ENCODE results near the gene B4GALNT1.

Gene B4GALNT1

DNA sequence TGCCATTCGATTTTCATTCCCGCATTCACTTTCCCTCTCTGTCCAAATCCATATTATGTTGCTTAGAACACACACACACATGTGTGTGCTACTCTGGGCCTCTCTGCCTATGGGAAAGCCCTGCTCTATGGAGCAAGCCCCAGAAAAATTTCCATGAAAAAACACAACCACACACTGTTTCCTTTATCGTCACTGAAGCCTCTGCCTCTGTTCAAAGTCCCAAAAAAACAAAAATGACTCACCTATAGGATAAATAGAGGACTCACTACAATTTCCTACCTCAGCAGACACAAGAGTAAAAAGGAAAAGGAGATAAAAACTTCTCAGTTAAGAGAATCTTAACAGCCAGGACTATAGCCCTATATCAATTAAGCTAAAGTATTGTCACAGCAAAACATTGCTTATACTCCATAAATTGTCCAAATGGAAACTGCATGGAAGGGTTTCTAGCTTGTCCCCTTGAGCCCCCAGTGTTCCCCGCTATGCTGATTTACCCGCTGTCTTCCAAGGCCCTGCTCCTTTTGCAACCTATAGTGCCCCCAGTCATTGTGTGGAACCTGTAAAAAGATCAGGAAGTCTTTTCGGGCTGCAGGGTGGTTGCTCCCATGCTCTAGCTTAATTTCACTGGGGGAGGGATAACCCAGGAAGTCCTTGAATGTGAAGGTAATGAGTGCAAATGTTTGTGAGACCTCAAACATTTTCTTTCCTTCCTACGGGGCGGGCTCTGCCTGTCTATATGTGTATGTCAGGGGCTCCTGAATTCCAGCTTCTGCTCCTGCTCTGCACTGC lies 53.1 kb downstream of the B4GALNT1 start:
- Histone ChIP-seq H3K9me3 (ENCODE audit: control insufficient read depth, low read length) (no peaks in the 10 kb centered on the region), H3K4me1 (no peaks in the 10 kb centered on the region), H3K9ac (no peak overlapping the region), H2AFZ (no peak overlapping the region), H3K4me3 (ENCODE audit: low read depth, low read length) (no peak overlapping the region), H3K27ac (no peak overlapping the region), H3K27me3 (ENCODE audit: control insufficient read depth, insufficient read depth, low read length) (no peaks in the 10 kb centered on the region), H3K79me2 (no peaks in the 10 kb centered on the region), H3K4me2 (ENCODE audit: low read length) (no peak overlapping the region), H3K36me3 (ENCODE audit: control insufficient read depth, insufficient read depth, low read length) (no peaks in the 10 kb centered on the region)
- TF ChIP-seq CTCF (IDR thresholded peaks at IDR 0.05): no peak

GRCh38 chr12:57579011-57579410 lies 54.0 kb downstream of the B4GALNT1 start:
- Histone ChIP-seq H3K4me2 (ENCODE audit: low read length) (no peak overlapping the region), H3K9ac (no peak overlapping the region), H3K4me1 (no peaks in the 10 kb centered on the region), H3K27ac (no peak overlapping the region), H3K79me2 (no peaks in the 10 kb centered on the region), H3K4me3 (ENCODE audit: low read depth, low read length) (no peak overlapping the region), H3K36me3 (ENCODE audit: control insufficient read depth, insufficient read depth, low read length) (no peaks in the 10 kb centered on the region), H3K9me3 (ENCODE audit: control insufficient read depth, low read length) (no peaks in the 10 kb centered on the region), H2AFZ (no peak overlapping the region), H3K27me3 (ENCODE audit: control insufficient read depth, insufficient read depth, low read length) (no peaks in the 10 kb centered on the region)
- no peak for TF ChIP-seq CTCF (IDR thresholded peaks at IDR 0.05)

DNA sequence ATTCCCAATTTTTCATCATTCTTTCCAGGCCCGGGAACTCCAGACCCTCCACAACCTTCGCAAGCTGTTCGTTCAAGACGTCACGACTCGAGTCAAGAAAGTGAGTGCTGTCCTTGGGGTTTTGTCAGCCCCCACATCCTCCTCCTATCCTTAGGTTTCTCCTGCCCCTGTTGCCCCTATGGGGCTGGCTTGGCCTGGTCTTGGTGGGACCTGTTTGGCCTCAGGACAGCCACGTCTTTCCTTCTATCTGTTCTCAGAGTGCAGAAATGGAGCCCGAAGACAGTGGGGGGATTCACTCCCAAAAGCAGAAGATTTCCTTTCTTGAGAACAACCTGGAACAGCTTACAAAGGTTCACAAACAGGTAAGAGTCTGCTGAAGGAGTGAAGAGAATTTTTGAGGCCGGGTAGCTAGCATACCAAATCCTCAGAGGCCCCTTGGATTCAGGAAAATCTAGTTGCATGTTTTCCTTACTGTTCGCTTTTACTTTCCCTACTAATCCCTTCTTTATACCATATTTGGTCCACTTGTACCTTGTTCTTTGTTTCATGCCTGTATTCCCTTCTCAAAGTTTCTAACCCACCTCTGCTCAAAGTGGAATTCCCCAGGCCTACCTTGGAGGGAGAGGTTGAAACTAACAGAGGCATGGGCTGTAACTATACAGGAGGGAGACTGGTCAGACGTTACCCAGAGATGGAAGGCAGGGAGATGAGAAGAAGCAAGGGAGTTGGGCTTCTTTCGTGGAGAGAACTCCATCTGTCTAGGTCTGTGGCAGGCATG lies 54.8 kb downstream of the B4GALNT1 start:
- H3K4me3 ChIP-seq (ENCODE audit: low read depth, low read length): no peak overlapping the region
- H3K9ac ChIP-seq: no peak overlapping the region
- no peak overlapping the region for H3K4me2 ChIP-seq (ENCODE audit: low read length)
- no peaks in the 10 kb centered on the region for H3K9me3 ChIP-seq (ENCODE audit: control insufficient read depth, low read length)
- H3K36me3 ChIP-seq (ENCODE audit: control insufficient read depth, insufficient read depth, low read length): no peaks in the 10 kb centered on the region
- no peaks in the 10 kb centered on the region for H3K79me2 ChIP-seq
- TF ChIP-seq CTCF (IDR thresholded peaks at IDR 0.05): no peak
- no peaks in the 10 kb centered on the region for H3K4me1 ChIP-seq
- no peaks in the 10 kb centered on the region for H3K27me3 ChIP-seq (ENCODE audit: control insufficient read depth, insufficient read depth, low read length)
- H3K27ac ChIP-seq: no peak overlapping the region
- no peak overlapping the region for H2AFZ ChIP-seq

DNA sequence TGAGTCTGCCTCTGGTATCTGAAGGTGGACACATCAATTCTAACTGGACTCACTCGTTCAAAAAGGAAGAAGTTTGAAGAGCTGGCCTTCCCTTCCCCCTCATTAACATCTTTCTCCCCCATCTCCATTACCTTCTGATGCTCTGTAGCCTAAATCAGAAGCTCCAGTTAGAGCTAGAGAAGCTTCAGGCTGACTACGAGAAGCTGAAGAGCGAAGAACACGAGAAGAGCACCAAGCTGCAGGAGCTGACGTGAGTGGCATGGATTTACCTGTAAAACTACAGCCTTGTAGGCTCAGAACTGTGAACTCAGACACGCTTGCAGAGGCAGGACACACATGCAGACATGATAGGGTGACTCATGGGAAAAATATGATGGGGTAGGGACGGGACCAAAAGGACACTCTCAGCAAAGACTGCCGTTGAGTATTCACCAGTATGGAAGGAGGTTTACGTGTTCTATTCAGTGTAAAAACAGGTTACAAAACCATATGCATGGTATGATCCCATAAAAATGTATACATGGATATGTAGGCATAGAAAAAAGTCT lies 56.3 kb downstream of the B4GALNT1 start:
- Histone ChIP-seq H3K27me3 (ENCODE audit: control insufficient read depth, insufficient read depth, low read length) (no peaks in the 10 kb centered on the region), H3K9ac (no peak overlapping the region), H3K9me3 (ENCODE audit: control insufficient read depth, low read length) (no peaks in the 10 kb centered on the region), H2AFZ (no peak overlapping the region), H3K4me1 (no peaks in the 10 kb centered on the region), H3K4me3 (ENCODE audit: low read depth, low read length) (no peak overlapping the region), H3K36me3 (ENCODE audit: control insufficient read depth, insufficient read depth, low read length) (no peaks in the 10 kb centered on the region), H3K79me2 (no peaks in the 10 kb centered on the region), H3K27ac (no peak overlapping the region), H3K4me2 (ENCODE audit: low read length) (no peak overlapping the region)
- no peak for TF ChIP-seq CTCF (IDR thresholded peaks at IDR 0.05)
